ENCODE results near the gene PTH1R.

The PTH1R gene

GRCh38 chr3:46897031-46897430 lies 19.5 kb downstream of the PTH1R start:
- no peak overlapping the region for H3K27ac ChIP-seq (ENCODE audit: low read depth, low read length)
- H3K9ac ChIP-seq (ENCODE audit: low read length) = no peak overlapping the region
- H3K4me3 ChIP-seq (ENCODE audit: low read depth in 1 of 2, low read length in 2 of 2) = no peak overlapping the region
- no peaks in the 10 kb centered on the region for H3K9me3 ChIP-seq (ENCODE audit: low read length)
- H3K4me1 ChIP-seq (ENCODE audit: insufficient read depth, low read length) = peaks cover 12% of the 10 kb centered on the region
- peaks cover 12 to 23% of the 10 kb centered on the region in 2 donors for H3K27me3 ChIP-seq (ENCODE audit: control insufficient read depth in 1 of 2, insufficient read depth in 2 of 2, low read length in 2 of 2)
- no peaks in the 10 kb centered on the region for H3K36me3 ChIP-seq (ENCODE audit: insufficient read depth, low read length)

DNA sequence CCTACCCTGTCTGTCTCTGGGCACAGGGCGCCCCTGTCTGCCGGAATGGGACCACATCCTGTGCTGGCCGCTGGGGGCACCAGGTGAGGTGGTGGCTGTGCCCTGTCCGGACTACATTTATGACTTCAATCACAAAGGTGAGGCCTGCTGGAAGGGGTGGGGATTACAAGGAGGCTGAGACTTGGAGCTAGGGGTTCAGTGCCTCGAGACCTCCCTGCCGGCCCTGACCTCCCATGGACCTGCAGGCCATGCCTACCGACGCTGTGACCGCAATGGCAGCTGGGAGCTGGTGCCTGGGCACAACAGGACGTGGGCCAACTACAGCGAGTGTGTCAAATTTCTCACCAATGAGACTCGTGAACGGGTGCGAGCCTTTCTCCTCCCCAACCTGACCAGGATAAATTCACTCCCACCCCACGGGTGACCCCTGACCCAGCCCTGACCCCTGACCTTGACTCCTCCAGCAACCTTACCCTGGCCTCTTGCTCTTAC lies 20.4 kb downstream of the PTH1R start:
- Histone ChIP-seq H3K9me3 (ENCODE audit: low read length) (no peaks in the 10 kb centered on the region), H3K4me1 (ENCODE audit: insufficient read depth, low read length) (peaks cover 6% of the 10 kb centered on the region), H3K36me3 (ENCODE audit: insufficient read depth, low read length) (no peaks in the 10 kb centered on the region), H3K9ac (ENCODE audit: low read length) (no peak overlapping the region), H3K4me3 (ENCODE audit: low read depth in 1 of 2, low read length in 2 of 2) (no peak overlapping the region), H3K27ac (ENCODE audit: low read depth, low read length) (no peak overlapping the region), H3K27me3 (ENCODE audit: control insufficient read depth in 1 of 2, insufficient read depth in 2 of 2, low read length in 2 of 2) (peaks cover 12 to 23% of the 10 kb centered on the region in 2 donors)

- peaks cover 12 to 23% of the 10 kb centered on the region in 2 donors for H3K27me3 ChIP-seq (ENCODE audit: control insufficient read depth in 1 of 2, insufficient read depth in 2 of 2, low read length in 2 of 2)
- H3K4me3 ChIP-seq (ENCODE audit: low read depth in 1 of 2, low read length in 2 of 2) = no peak overlapping the region
- no peak overlapping the region for H3K27ac ChIP-seq (ENCODE audit: low read depth, low read length)
- H3K4me1 ChIP-seq (ENCODE audit: insufficient read depth, low read length) = no peaks in the 10 kb centered on the region
- H3K9ac ChIP-seq (ENCODE audit: low read length) = no peak overlapping the region
- no peaks in the 10 kb centered on the region for H3K9me3 ChIP-seq (ENCODE audit: low read length)
- H3K36me3 ChIP-seq (ENCODE audit: insufficient read depth, low read length) = no peaks in the 10 kb centered on the region
Measured at GRCh38 chr3:46898321-46899150, 21.0 kb downstream of the PTH1R start.

DNA sequence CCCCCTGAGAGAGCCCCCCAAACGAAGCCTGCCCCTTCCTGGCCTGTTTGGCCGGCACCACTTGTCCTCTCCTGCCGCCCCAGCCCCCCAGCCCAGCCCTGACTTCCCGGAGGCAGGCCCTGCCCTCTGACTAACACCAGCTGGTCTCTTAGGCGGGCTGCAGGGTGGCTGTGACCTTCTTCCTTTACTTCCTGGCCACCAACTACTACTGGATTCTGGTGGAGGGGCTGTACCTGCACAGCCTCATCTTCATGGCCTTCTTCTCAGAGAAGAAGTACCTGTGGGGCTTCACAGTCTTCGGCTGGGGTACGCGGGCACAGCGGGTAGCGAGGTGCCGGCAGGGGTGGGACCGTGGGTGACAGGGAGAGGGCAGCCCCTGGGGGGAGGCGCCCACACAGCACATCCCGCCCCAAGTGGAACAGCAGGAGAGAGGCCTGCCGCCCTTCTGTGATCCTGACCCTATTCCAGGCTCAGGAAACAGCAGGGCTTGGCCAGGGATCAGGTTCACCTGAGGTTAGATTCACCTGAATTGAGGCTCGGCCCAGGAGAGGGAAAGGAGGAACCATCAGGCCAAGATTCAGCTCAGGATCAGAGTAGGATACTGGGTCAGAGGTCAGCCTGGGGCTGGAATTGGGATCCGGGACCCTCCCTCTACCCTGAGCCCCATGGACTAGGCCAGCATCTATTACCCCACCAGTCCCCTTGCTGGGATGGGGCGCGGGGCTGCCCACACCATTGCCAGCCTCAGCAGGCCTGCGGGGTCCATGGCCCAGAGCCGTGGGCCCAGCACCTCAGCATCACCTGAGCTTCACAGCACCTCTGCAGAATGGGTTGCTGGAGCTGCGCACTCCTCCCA lies 21.9 kb downstream of the PTH1R start:
- Histone ChIP-seq H3K9ac (ENCODE audit: low read length) (no peak overlapping the region), H3K4me1 (ENCODE audit: insufficient read depth, low read length) (no peaks in the 10 kb centered on the region), H3K27me3 (ENCODE audit: control insufficient read depth in 1 of 2, insufficient read depth in 2 of 2, low read length in 2 of 2) (peaks cover 12 to 23% of the 10 kb centered on the region in 2 donors), H3K4me3 (ENCODE audit: low read depth in 1 of 2, low read length in 2 of 2) (no peak overlapping the region), H3K36me3 (ENCODE audit: insufficient read depth, low read length) (no peaks in the 10 kb centered on the region), H3K9me3 (ENCODE audit: low read length) (no peaks in the 10 kb centered on the region), H3K27ac (ENCODE audit: low read depth, low read length) (no peak overlapping the region)

DNA sequence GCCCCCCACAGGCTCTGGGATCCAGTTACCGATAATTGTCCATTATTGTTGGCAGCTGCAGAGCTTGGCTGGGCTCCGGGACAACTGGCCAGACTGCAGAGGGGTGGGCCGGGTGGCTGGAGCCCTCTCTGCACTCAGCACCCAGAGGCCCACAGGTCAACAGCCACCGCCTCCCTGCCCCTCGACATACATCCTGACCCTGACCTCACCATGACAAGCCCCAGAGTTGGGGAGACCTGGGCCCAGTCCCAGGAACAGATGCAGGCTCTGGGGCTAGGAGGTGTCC lies 22.4 kb downstream of the PTH1R start:
- Histone ChIP-seq H3K9me3 (ENCODE audit: low read length) (no peaks in the 10 kb centered on the region), H3K27ac (ENCODE audit: low read depth, low read length) (no peak overlapping the region), H3K4me1 (ENCODE audit: insufficient read depth, low read length) (no peaks in the 10 kb centered on the region), H3K27me3 (ENCODE audit: control insufficient read depth in 1 of 2, insufficient read depth in 2 of 2, low read length in 2 of 2) (peaks cover 12 to 23% of the 10 kb centered on the region in 2 donors), H3K9ac (ENCODE audit: low read length) (no peak overlapping the region), H3K4me3 (ENCODE audit: low read depth in 1 of 2, low read length in 2 of 2) (no peak overlapping the region), H3K36me3 (ENCODE audit: insufficient read depth, low read length) (no peaks in the 10 kb centered on the region)

DNA sequence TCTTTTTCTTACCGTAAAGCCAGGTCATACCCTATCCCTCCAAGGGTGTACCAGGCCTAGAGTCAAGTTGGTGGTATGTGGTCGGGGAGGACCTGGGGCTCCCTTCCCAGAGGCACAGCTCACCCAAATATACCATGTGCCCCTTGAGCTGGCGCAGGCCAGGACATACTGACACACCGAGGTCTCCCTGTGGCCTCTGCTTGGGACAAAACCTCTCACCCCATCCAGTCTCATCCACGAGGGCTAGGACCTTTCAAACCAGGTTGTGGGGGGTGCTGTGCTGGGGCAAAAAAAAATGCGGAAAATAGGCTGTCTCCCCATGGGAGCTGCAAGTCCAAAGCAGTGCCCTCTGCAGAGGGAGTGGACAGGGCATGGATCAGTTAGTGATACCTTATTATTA lies 22.8 kb downstream of the PTH1R start:
- Histone ChIP-seq H3K36me3 (ENCODE audit: insufficient read depth, low read length) (no peaks in the 10 kb centered on the region), H3K27ac (ENCODE audit: low read depth, low read length) (no peak overlapping the region), H3K4me3 (ENCODE audit: low read depth in 1 of 2, low read length in 2 of 2) (no peak overlapping the region), H3K9ac (ENCODE audit: low read length) (no peak overlapping the region), H3K9me3 (ENCODE audit: low read length) (no peaks in the 10 kb centered on the region), H3K27me3 (ENCODE audit: control insufficient read depth in 1 of 2, insufficient read depth in 2 of 2, low read length in 2 of 2) (peaks cover 12 to 26% of the 10 kb centered on the region in 2 donors), H3K4me1 (ENCODE audit: insufficient read depth, low read length) (no peaks in the 10 kb centered on the region)

DNA sequence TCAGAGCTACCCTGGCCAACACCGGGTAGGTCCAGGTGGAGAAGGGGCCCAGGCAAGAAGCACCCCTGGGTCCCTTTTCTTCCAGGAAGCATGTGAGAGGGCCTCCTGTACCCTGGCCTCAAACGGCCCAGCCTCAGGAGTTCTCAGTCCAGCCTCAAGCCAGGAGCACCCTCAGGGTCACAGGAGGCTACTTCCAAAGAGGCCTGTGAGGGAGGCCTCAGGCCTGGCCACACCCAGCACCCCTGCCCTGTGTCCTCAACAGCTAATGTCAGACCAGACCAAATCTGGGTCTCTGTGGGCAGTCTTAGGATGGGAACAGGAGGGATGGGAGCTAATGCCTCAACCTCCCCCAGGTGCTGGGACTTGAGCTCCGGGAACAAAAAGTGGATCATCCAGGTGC lies 23.5 kb downstream of the PTH1R start:
- Histone ChIP-seq H3K9ac (ENCODE audit: low read length) (no peak overlapping the region), H3K27me3 (ENCODE audit: control insufficient read depth in 1 of 2, insufficient read depth in 2 of 2, low read length in 2 of 2) (peaks cover 12 to 33% of the 10 kb centered on the region in 2 donors), H3K4me3 (ENCODE audit: low read depth in 1 of 2, low read length in 2 of 2) (no peak overlapping the region), H3K9me3 (ENCODE audit: low read length) (no peaks in the 10 kb centered on the region), H3K27ac (ENCODE audit: low read depth, low read length) (no peak overlapping the region), H3K36me3 (ENCODE audit: insufficient read depth, low read length) (no peaks in the 10 kb centered on the region), H3K4me1 (ENCODE audit: insufficient read depth, low read length) (no peaks in the 10 kb centered on the region)

- Histone ChIP-seq H3K27ac (ENCODE audit: low read depth, low read length) (no peak overlapping the region), H3K9ac (ENCODE audit: low read length) (no peak overlapping the region), H3K9me3 (ENCODE audit: low read length) (no peaks in the 10 kb centered on the region), H3K27me3 (ENCODE audit: control insufficient read depth in 1 of 2, insufficient read depth in 2 of 2, low read length in 2 of 2) (peaks cover 12 to 34% of the 10 kb centered on the region in 2 donors), H3K4me3 (ENCODE audit: low read depth in 1 of 2, low read length in 2 of 2) (no peak overlapping the region), H3K4me1 (ENCODE audit: insufficient read depth, low read length) (no peaks in the 10 kb centered on the region), H3K36me3 (ENCODE audit: insufficient read depth, low read length) (no peaks in the 10 kb centered on the region)
Measured at GRCh38 chr3:46901591-46902187, 24.2 kb downstream of the PTH1R start.

GRCh38 chr3:46902188-46902631 lies 24.7 kb downstream of the PTH1R start:
- no peaks in the 10 kb centered on the region for H3K36me3 ChIP-seq (ENCODE audit: insufficient read depth, low read length)
- H3K4me1 ChIP-seq (ENCODE audit: insufficient read depth, low read length) = no peaks in the 10 kb centered on the region
- H3K9me3 ChIP-seq (ENCODE audit: low read length) = no peaks in the 10 kb centered on the region
- H3K4me3 ChIP-seq (ENCODE audit: low read depth in 1 of 2, low read length in 2 of 2) = no peak overlapping the region
- H3K9ac ChIP-seq (ENCODE audit: low read length) = no peak overlapping the region
- peaks cover 12 to 34% of the 10 kb centered on the region in 2 donors for H3K27me3 ChIP-seq (ENCODE audit: control insufficient read depth in 1 of 2, insufficient read depth in 2 of 2, low read length in 2 of 2)
- H3K27ac ChIP-seq (ENCODE audit: low read depth, low read length) = no peak overlapping the region

- Histone ChIP-seq H3K9me3 (ENCODE audit: low read length) (no peaks in the 10 kb centered on the region), H3K9ac (ENCODE audit: low read length) (no peak overlapping the region), H3K36me3 (ENCODE audit: insufficient read depth, low read length) (no peaks in the 10 kb centered on the region), H3K4me1 (ENCODE audit: insufficient read depth, low read length) (peaks cover under 1% of the 10 kb centered on the region), H3K27ac (ENCODE audit: low read depth, low read length) (no peak overlapping the region), H3K4me3 (ENCODE audit: low read depth in 1 of 2, low read length in 2 of 2) (no peak overlapping the region), H3K27me3 (ENCODE audit: control insufficient read depth in 1 of 2, insufficient read depth in 2 of 2, low read length in 2 of 2) (peaks cover 4 to 25% of the 10 kb centered on the region in 2 donors)
Measured at GRCh38 chr3:46903341-46904302, 26.1 kb downstream of the PTH1R start.

Data from muscle layer of colon (tissue), 2 donors.